Esophagus squamous epithelium (tissue), 5 donors: ENCODE data around the gene C6orf132. TPM values are rescaled to one million over a fixed set of nuclear protein-coding genes. Genes with fewer than 3 reads are reported as not detected.
"Not testable (repeated sequence)": the region's sequence is repeated elsewhere in the genome, so short reads cannot be mapped to it uniquely, and the experiment has no call there.

ENCODE experiments used
- DNase-seq: peaks from one replicate; lab custom pipeline; 2025; lab: John Stamatoyannopoulos, UW
- H3K27ac ChIP-seq, 4 donors: fragments of 200-600 bp; sonication (generic); one replicate each; pipeline ENCODE4 v1.5.1; 2016 to 2019; ENCODE audit warnings: mild to moderate bottlenecking in 1 of 4
- H3K27me3 ChIP-seq, 4 donors: fragments of 200-600 bp; sonication (generic); 1 replicate in 3 of 4; 2 replicates in 1 of 4; pipeline versions ENCODE4 v1.5.1 to v1.6.0; 2017 to 2021; ENCODE audit warnings: antibody characterized with exemption in 1 of 4
- H3K36me3 ChIP-seq, 3 donors: fragments of 200-600 bp; sonication (generic); one replicate each; pipeline ENCODE4 v1.5.1; 2016 to 2019
- H3K4me1 ChIP-seq, 3 donors: fragments of 200-600 bp; sonication (generic); one replicate each; pipeline ENCODE4 v1.5.1; 2017 to 2019
- H3K4me3 ChIP-seq, 4 donors: fragments of 200-600 bp; sonication (generic); 1 replicate in 3 of 4; 2 replicates in 1 of 4; pipeline ENCODE4 v1.5.1; 2016 to 2019; ENCODE audit warnings: mild to moderate bottlenecking in 2 of 4, moderate library complexity in 1 of 4
- H3K9me3 ChIP-seq, 3 donors: fragments of 200-600 bp; sonication (generic); one replicate each; pipeline ENCODE4 v1.5.1; 2016 to 2019
- CTCF ChIP-seq, 6 experiments: fragments of 450-650 bp in 4 of 6; fragments of 200-600 bp in 2 of 6; sonication (generic) in 2 of 6; IDR thresholded peaks; one replicate each; pipeline ENCODE4 v1.5.1; 2016 to 2019; ENCODE audit warnings: antibody characterized with exemption in 6 of 6, mild to moderate bottlenecking in 4 of 6, moderate library complexity in 4 of 6
- POLR2A ChIP-seq, 4 donors: fragments of 450-650 bp; IDR thresholded peaks; one replicate each; pipeline ENCODE4 v1.6.1; 2017; ENCODE audit warnings: antibody characterized with exemption in 4 of 4, mild to moderate bottlenecking in 4 of 4, moderate library complexity in 3 of 4
- WGBS, 2 donors: methylation state at CpG; one replicate each; pipeline ENCODE4 v1.1.5; 2018; 5-methylcytosine and 5-hydroxymethylcytosine counted together
- intact Hi-C: fragments of 100-400 bp; cut with DNase I; formaldehyde crosslinking; loops from one replicate; pipeline ENCODE4 v1.15.0; 2022
- total RNA-seq, 4 donors: library from RNA; depleted of rRNA; stranded (reverse); fragments of >200 nt; gene quantifications; one replicate each; pipeline ENCODE4 v1.1.0, GENCODE V29; 2016
- donor health status: DM: yes; HTN: yes; CAD: no.

C6orf132 gene
- total RNA-seq, 4 donors from 2014 or later: 87.8 to 254 (median 142) TPM

- no peak for TF ChIP-seq CTCF (IDR thresholded peaks at IDR 0.05)
- TF ChIP-seq POLR2A (IDR thresholded peaks at IDR 0.05): no peak
- H3K9me3 ChIP-seq: no peaks in the 10 kb centered on the region
- no peak overlapping the region for H3K4me3 ChIP-seq
- peaks cover 0 to 3% (median 0%) of the 10 kb centered on the region in 4 donors for H3K27me3 ChIP-seq
- intact Hi-C loops: no loop called here
- no peak for DNase-seq
- H3K4me1 ChIP-seq: peaks cover 5 to 46% (median 7%) of the 10 kb centered on the region in 3 donors
- H3K27ac ChIP-seq: peak overlapping the region in 2 of 4 donors; percentile 44
- no peaks in the 10 kb centered on the region for H3K36me3 ChIP-seq
These were observed 12.2 kb upstream of the C6orf132 start for GRCh38 chr6:42154461-42155209.

- peaks cover 0 to 3% (median 0%) of the 10 kb centered on the region in 4 donors for H3K27me3 ChIP-seq
- WGBS, 2 donors: 36 to 51% methylated on average over 5 of the region's 5 CpGs
- peak overlapping the region in 3 of 4 donors; percentile 22 to 44 (median 37) for H3K27ac ChIP-seq
- DNase-seq: no peak
- no peaks in the 10 kb centered on the region for H3K36me3 ChIP-seq
- no peaks in the 10 kb centered on the region for H3K9me3 ChIP-seq
- no peak overlapping the region for H3K4me3 ChIP-seq
- H3K4me1 ChIP-seq: peaks cover 3 to 39% (median 5%) of the 10 kb centered on the region in 3 donors
- intact Hi-C loops: no loop called here
- TF ChIP-seq POLR2A (IDR thresholded peaks at IDR 0.05) (no peak), CTCF (IDR thresholded peaks at IDR 0.05) (no peak)
These were observed 11.5 kb upstream of the C6orf132 start for GRCh38 chr6:42153921-42154320.

GRCh38 chr6:42152528-42153213 lies 10.3 kb upstream of the C6orf132 start:
- H3K9me3 ChIP-seq, H3K36me3 ChIP-seq, H3K4me3 ChIP-seq, H3K27me3 ChIP-seq, H3K27ac ChIP-seq, DNase-seq, intact Hi-C loops: not testable (repeated sequence)
- H3K4me1 ChIP-seq: peaks cover 0 to 33% (median 0%) of the 10 kb centered on the region in 3 donors
- WGBS, 2 donors: 75 to 84% methylated on average over 3 of the region's 4 CpGs

- 79 to 87% methylated on average over 8 of the region's 8 CpGs for WGBS, 2 donors
- Histone ChIP-seq H3K4me1 (peaks cover 0 to 31% (median 0%) of the 10 kb centered on the region in 3 donors), H3K27me3 (peaks cover 0 to 3% (median 0%) of the 10 kb centered on the region in 4 donors), H3K9me3 (no peaks in the 10 kb centered on the region), H3K36me3 (no peaks in the 10 kb centered on the region), H3K4me3 (no peak overlapping the region), H3K27ac (no peak overlapping the region)
- no peak for DNase-seq
- no peak for TF ChIP-seq POLR2A (IDR thresholded peaks at IDR 0.05)
- TF ChIP-seq CTCF (IDR thresholded peaks at IDR 0.05): no peak
- intact Hi-C loops: no loop called here
These were observed 9.6 kb upstream of the C6orf132 start for GRCh38 chr6:42152024-42152423.

- Histone ChIP-seq H3K27ac (no peak overlapping the region), H3K36me3 (no peaks in the 10 kb centered on the region)
- WGBS, 2 donors: 88 to 91% methylated on average over 8 of the region's 8 CpGs
These were observed 7.8 kb upstream of the C6orf132 start for GRCh38 chr6:42150254-42150653.

More at GRCh38 chr6:42150254-42150653, 7.8 kb upstream of the C6orf132 start:
- no peak for TF ChIP-seq CTCF (IDR thresholded peaks at IDR 0.05)
- TF ChIP-seq POLR2A (IDR thresholded peaks at IDR 0.05): no peak
- H3K27me3 ChIP-seq: peaks cover 0 to 6% (median 0%) of the 10 kb centered on the region in 4 donors
- intact Hi-C loops: no loop called here
- no peak overlapping the region for H3K4me3 ChIP-seq
- no peaks in the 10 kb centered on the region for H3K9me3 ChIP-seq
- DNase-seq: no peak
- H3K4me1 ChIP-seq: peaks cover 0 to 24% (median 0%) of the 10 kb centered on the region in 3 donors
